ENCODE measurements around the gene RCVRN.

RCVRN gene

GRCh38 chr17:9895923-9896322 is 9.1 kb downstream of the RCVRN start:
- DNase-seq = no peak

GRCh38 chr17:9894231-9894630 is 10.8 kb downstream of the RCVRN start:
- DNase-seq = no peak

GRCh38 chr17:9893411-9894012 is 11.6 kb downstream of the RCVRN start:
- no peak for DNase-seq

GRCh38 chr17:9890124-9890523 is 14.9 kb downstream of the RCVRN start:
- no peak for DNase-seq

- no peak for DNase-seq
These were observed 17.6 kb downstream of the RCVRN start for GRCh38 chr17:9887508-9887907.

- no peak for DNase-seq
These were observed 18.7 kb downstream of the RCVRN start for GRCh38 chr17:9886141-9886930.

GRCh38 chr17:9883451-9883850 is 21.6 kb downstream of the RCVRN start:
- no peak for DNase-seq

GRCh38 chr17:9880582-9880999 is 24.5 kb downstream of the RCVRN start:
- no peak for DNase-seq

GRCh38 chr17:9878786-9879525 is 26.1 kb downstream of the RCVRN start:
- no peak for DNase-seq

GRCh38 chr17:9878356-9878755 is 26.7 kb downstream of the RCVRN start:
- DNase-seq = no peak

GRCh38 chr17:9875441-9875840 is 29.6 kb downstream of the RCVRN start:
- no peak for DNase-seq

GRCh38 chr17:9874722-9875121 is 30.3 kb downstream of the RCVRN start:
- DNase-seq = no peak

GRCh38 chr17:9872852-9873251 is 32.2 kb downstream of the RCVRN start:
- no peak for DNase-seq

GRCh38 chr17:9868552-9868951 is 36.5 kb downstream of the RCVRN start:
- no peak for DNase-seq

- no peak for DNase-seq
These were observed 39.5 kb downstream of the RCVRN start for GRCh38 chr17:9865586-9865985.

- DNase-seq = no peak
These were observed 42.1 kb downstream of the RCVRN start for GRCh38 chr17:9862949-9863348.

- DNase-seq = no peak
These were observed 42.9 kb downstream of the RCVRN start for GRCh38 chr17:9862220-9862619.

- DNase-seq = no peak
These were observed 44.2 kb downstream of the RCVRN start for GRCh38 chr17:9860851-9861250.

GRCh38 chr17:9859781-9860180 is 45.3 kb downstream of the RCVRN start:
- DNase-seq = no peak

- no peak for DNase-seq
These were observed 50.0 kb downstream of the RCVRN start for GRCh38 chr17:9855036-9855435.

GRCh38 chr17:9854255-9854654 is 50.8 kb downstream of the RCVRN start:
- no peak for DNase-seq

- DNase-seq = no peak
These were observed 54.9 kb downstream of the RCVRN start for GRCh38 chr17:9850151-9850550.
